Neural cell (in vitro differentiated cells): Measurements from ENCODE around the gene RHBDF2.

ENCODE experiments used
- EP300 ChIP-seq: fragments of 450-650 bp; conservative IDR thresholded peaks from 2 replicates; pipeline ENCODE4 v1.6.1; 2014; ENCODE audit warnings: antibody characterized with exemption, mild to moderate bottlenecking, moderate library complexity; ENCODE audit not compliant: poor library complexity, severe bottlenecking
- EZH2 ChIP-seq: fragments of 200-600, 300-800 bp; shearing (Covaris generic), sonication (generic); IDR thresholded peaks from 2 replicates; pipeline ENCODE4 v1.6.1; 2014; ENCODE audit warnings: antibody characterized with exemption, low read length, borderline replicate concordance, mild to moderate bottlenecking; ENCODE audit not compliant: insufficient read depth, poor library complexity, severe bottlenecking
- POLR2AphosphoS5 ChIP-seq: IDR thresholded peaks from 2 replicates; pipeline ENCODE4 v1.6.1; 2012
- TF ChIP-seq, protein P1 (sequence below): fragments of 450-650 bp; IDR thresholded peaks from 2 replicates; pipeline ENCODE4 v1.5.1; 2014; ENCODE audit warnings: antibody characterized with exemption, mild to moderate bottlenecking, moderate library complexity; ENCODE audit not compliant: poor library complexity, severe bottlenecking
- TF ChIP-seq, protein P2 (sequence below): IDR thresholded peaks from 2 replicates; pipeline ENCODE4 v1.6.1; 2012; ENCODE audit warnings: borderline replicate concordance

- TF ChIP-seq EZH2 (no peak), EP300 (no peak), POLR2AphosphoS5 (no peak)
- TF ChIP-seq, protein P1, sequence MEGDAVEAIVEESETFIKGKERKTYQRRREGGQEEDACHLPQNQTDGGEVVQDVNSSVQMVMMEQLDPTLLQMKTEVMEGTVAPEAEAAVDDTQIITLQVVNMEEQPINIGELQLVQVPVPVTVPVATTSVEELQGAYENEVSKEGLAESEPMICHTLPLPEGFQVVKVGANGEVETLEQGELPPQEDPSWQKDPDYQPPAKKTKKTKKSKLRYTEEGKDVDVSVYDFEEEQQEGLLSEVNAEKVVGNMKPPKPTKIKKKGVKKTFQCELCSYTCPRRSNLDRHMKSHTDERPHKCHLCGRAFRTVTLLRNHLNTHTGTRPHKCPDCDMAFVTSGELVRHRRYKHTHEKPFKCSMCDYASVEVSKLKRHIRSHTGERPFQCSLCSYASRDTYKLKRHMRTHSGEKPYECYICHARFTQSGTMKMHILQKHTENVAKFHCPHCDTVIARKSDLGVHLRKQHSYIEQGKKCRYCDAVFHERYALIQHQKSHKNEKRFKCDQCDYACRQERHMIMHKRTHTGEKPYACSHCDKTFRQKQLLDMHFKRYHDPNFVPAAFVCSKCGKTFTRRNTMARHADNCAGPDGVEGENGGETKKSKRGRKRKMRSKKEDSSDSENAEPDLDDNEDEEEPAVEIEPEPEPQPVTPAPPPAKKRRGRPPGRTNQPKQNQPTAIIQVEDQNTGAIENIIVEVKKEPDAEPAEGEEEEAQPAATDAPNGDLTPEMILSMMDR = no peak
- TF ChIP-seq, protein P2, sequence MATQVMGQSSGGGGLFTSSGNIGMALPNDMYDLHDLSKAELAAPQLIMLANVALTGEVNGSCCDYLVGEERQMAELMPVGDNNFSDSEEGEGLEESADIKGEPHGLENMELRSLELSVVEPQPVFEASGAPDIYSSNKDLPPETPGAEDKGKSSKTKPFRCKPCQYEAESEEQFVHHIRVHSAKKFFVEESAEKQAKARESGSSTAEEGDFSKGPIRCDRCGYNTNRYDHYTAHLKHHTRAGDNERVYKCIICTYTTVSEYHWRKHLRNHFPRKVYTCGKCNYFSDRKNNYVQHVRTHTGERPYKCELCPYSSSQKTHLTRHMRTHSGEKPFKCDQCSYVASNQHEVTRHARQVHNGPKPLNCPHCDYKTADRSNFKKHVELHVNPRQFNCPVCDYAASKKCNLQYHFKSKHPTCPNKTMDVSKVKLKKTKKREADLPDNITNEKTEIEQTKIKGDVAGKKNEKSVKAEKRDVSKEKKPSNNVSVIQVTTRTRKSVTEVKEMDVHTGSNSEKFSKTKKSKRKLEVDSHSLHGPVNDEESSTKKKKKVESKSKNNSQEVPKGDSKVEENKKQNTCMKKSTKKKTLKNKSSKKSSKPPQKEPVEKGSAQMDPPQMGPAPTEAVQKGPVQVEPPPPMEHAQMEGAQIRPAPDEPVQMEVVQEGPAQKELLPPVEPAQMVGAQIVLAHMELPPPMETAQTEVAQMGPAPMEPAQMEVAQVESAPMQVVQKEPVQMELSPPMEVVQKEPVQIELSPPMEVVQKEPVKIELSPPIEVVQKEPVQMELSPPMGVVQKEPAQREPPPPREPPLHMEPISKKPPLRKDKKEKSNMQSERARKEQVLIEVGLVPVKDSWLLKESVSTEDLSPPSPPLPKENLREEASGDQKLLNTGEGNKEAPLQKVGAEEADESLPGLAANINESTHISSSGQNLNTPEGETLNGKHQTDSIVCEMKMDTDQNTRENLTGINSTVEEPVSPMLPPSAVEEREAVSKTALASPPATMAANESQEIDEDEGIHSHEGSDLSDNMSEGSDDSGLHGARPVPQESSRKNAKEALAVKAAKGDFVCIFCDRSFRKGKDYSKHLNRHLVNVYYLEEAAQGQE = no peak
These were observed 11.4 kb upstream of the RHBDF2 start for GRCh38 chr17:76512366-76513305.
